Activated T-cell treated with anti-CD3 and anti-CD28 coated beads, Interleukin-2, amount 50 U/mL, for 72 hours (primary cell): ENCODE data around the gene NEK1. TPM values are rescaled to one million over a fixed set of nuclear protein-coding genes. Genes with fewer than 3 reads are reported as not detected.

ENCODE experiments used
- total RNA-seq, 2 donors: library from RNA; stranded (reverse); gene quantifications; one replicate each; pipeline ENCODE4 v1.2.3, GENCODE V29; 2022

Gene NEK1
- total RNA-seq, 2 donors from 2014 or later, result 15.1 to 15.7 TPM

Other genes with a start within 250 kb of the NEK1 start
- 10 to 100 TPM; 28.7 to 31.1 TPM for gene CLCN3, start 8.0 kb upstream of the NEK1 start, total RNA-seq
- gene HPF1, start 145.4 kb upstream of the NEK1 start, total RNA-seq, result 10 to 100 TPM; 32.7 to 34.0 TPM